ENCODE measurements around the gene WAS. TPM values are rescaled to one million over a fixed set of nuclear protein-coding genes. Genes with fewer than 3 reads are reported as not detected.

Gene WAS
- 0.20 to 0.65 TPM (median 0.41 TPM) in 5 replicates for total RNA-seq (2022; extraction: Qiagen RNA extraction)

DNA sequence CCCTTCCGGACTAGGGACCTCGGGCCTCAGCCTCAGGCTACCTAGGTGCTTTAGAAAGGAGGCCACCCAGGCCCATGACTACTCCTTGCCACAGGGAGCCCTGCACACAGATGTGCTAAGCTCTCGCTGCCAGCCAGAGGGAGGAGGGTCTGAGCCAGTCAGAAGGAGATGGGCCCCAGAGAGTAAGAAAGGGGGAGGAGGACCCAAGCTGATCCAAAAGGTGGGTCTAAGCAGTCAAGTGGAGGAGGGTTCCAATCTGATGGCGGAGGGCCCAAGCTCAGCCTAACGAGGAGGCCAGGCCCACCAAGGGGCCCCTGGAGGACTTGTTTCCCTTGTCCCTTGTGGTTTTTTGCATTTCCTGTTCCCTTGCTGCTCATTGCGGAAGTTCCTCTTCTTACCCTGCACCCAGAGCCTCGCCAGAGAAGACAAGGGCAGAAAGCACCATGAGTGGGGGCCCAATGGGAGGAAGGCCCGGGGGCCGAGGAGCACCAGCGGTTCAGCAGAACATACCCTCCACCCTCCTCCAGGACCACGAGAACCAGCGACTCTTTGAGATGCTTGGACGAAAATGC is at the start of gene WAS:
Gene WAS (plus strand): TSS at position 389 of the 572 bp plus-strand sequence. CDS start 55 bp downstream, at position 444.

DNA sequence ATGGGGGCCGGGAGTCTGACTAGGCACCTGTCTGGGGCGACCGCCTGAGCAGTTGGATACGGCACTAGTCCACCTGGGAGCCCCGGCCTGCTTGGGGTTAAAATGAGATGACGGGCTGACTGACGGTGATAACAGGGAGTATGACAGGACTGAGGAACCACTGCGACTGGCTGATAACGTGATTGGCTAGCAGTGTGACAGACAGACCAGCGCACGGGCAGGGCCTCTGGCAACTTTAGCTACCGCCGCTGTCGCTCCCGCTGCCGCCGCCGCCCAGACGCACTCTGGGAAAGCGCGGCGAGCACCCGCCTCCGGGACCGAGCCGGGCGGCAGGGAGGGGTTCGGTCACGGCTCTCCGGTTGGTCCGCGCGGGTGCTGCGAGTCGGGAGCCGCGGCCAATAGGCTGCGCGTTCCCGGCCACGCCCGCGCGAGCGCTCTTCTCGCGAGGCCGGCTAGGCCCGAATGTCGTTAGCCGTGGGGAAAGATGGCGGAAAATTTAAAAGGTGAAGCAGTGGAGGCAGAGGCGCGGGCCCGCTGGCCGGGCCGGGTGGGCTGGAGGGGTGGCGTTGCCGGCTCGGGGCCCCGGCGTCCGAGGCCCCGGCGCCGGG is 12.8 kb downstream of the WAS start, which contains the start of gene SUV39H1:
Gene SUV39H1 (plus strand): TSS at position 434 of the 608 bp plus-strand sequence. CDS start 51 bp downstream, at position 485.

Other genes starting within 250 kb of the WAS start
- 0.13 to 0.56 TPM (median 0.31 TPM) in 5 replicates for gene SLC38A5, start 213.5 kb upstream of the WAS start, total RNA-seq (2022; extraction: Qiagen RNA extraction)
- 66.3 to 72.2 TPM (median 71.3 TPM) in 5 replicates for gene FTSJ1, start 207.6 kb upstream of the WAS start, total RNA-seq (2022; extraction: Qiagen RNA extraction)
- gene PORCN, start 174.8 kb upstream of the WAS start, total RNA-seq (2022; extraction: Qiagen RNA extraction): 15.0 to 17.7 TPM (median 16.6 TPM) in 5 replicates
- 124 to 155 TPM (median 146 TPM) in 5 replicates for gene EBP, start 162.0 kb upstream of the WAS start, total RNA-seq (2022; extraction: Qiagen RNA extraction)
- gene TBC1D25, start 144.1 kb upstream of the WAS start, total RNA-seq (2022; extraction: Qiagen RNA extraction): 11.1 to 14.9 TPM (median 12.5 TPM) in 5 replicates
- gene RBM3, start 109.3 kb upstream of the WAS start, total RNA-seq (2022; extraction: Qiagen RNA extraction): 341 to 540 TPM (median 379 TPM) in 5 replicates
- 61.4 to 93.6 TPM (median 82.8 TPM) in 5 replicates for gene WDR13, start 86.3 kb upstream of the WAS start, total RNA-seq (2022; extraction: Qiagen RNA extraction)
- gene SUV39H1, start 12.9 kb downstream of the WAS start, total RNA-seq (2022; extraction: Qiagen RNA extraction): 20.1 to 23.6 TPM (median 22.6 TPM) in 5 replicates
- not detected in 5 replicates for gene GLOD5, start 77.9 kb downstream of the WAS start, total RNA-seq (2022; extraction: Qiagen RNA extraction)
- gene GATA1, start 102.8 kb downstream of the WAS start, total RNA-seq (2022; extraction: Qiagen RNA extraction): not detected in 5 replicates
- gene HDAC6, start 118.3 kb downstream of the WAS start, total RNA-seq (2022; extraction: Qiagen RNA extraction): 25.3 to 31.5 TPM (median 27.3 TPM) in 5 replicates
- gene ERAS, start 142.7 kb downstream of the WAS start, total RNA-seq (2022; extraction: Qiagen RNA extraction): not detected in 5 replicates
- gene PCSK1N, start 151.8 kb downstream of the WAS start, total RNA-seq (2022; extraction: Qiagen RNA extraction): 19.4 to 53.5 TPM (median 48.4 TPM) in 5 replicates
- 82.0 to 110 TPM (median 102 TPM) in 5 replicates for gene TIMM17B, start 214.0 kb downstream of the WAS start, total RNA-seq (2022; extraction: Qiagen RNA extraction)
- 89.7 to 105 TPM (median 93.2 TPM) in 5 replicates for gene PQBP1, start 214.1 kb downstream of the WAS start, total RNA-seq (2022; extraction: Qiagen RNA extraction)
- gene SLC35A2, start 227.8 kb downstream of the WAS start, total RNA-seq (2022; extraction: Qiagen RNA extraction): 47.9 to 65.4 TPM (median 62.5 TPM) in 5 replicates
- 8.5 to 9.6 TPM (median 9.3 TPM) in 5 replicates for gene PIM2, start 235.2 kb downstream of the WAS start, total RNA-seq (2022; extraction: Qiagen RNA extraction)

Data from A549 treated with Mapracorat at 1 μM for 4 hours (cell line).